8988T (cell line): ENCODE data around the gene PCIF1.
"Not testable (repeated sequence)": the region's sequence is repeated elsewhere in the genome, so short reads cannot be mapped to it uniquely, and the experiment has no call there.

Experiments used
- DNase-seq: peaks from one replicate; pipeline ENCODE4 v3.0.0; 2011

The PCIF1 gene

GRCh38 chr20:45948742-45949541 is 14.5 kb downstream of the PCIF1 start:
- no peak for DNase-seq

DNA sequence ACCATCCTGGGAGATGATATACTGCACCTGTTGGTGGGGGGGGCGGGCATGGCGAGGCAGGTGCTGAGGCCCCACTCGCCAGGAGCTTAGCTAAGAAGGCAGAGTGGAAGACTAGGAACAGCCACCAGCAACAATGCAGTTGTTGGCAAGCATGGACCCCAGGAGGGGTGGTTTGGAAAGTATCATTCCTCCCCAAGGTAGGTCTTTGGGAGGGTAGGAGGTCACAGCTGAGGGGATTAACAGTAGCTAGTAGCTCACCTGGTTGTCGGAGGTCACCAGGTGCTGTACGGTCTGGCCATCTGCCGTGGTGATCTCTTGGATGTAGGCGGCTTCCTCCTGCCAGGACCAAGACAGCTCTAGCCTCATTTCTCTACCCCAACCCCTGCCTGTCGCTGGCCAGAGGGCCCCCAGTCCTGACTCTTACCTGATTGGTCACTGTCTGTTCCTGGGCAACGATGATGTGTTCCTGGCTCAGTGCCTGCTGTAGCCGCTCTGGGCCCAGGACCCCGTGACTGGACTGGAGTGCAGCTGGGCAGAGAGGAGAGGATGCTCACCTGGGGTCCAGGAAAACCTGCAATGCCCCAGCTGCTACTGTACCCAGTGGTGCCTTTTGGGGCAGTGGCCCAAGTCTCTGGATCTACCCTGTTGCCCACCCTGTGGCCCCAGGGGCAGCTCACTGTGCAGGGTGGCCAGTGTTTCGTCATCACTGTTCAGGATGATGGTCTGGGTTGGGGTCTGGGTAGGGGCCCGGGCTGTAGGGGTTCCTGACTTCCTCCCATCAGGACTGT is 15.3 kb downstream of the PCIF1 start:
- no peak for DNase-seq

GRCh38 chr20:45950330-45950646 is 15.8 kb downstream of the PCIF1 start:
- DNase-seq: no peak

DNA sequence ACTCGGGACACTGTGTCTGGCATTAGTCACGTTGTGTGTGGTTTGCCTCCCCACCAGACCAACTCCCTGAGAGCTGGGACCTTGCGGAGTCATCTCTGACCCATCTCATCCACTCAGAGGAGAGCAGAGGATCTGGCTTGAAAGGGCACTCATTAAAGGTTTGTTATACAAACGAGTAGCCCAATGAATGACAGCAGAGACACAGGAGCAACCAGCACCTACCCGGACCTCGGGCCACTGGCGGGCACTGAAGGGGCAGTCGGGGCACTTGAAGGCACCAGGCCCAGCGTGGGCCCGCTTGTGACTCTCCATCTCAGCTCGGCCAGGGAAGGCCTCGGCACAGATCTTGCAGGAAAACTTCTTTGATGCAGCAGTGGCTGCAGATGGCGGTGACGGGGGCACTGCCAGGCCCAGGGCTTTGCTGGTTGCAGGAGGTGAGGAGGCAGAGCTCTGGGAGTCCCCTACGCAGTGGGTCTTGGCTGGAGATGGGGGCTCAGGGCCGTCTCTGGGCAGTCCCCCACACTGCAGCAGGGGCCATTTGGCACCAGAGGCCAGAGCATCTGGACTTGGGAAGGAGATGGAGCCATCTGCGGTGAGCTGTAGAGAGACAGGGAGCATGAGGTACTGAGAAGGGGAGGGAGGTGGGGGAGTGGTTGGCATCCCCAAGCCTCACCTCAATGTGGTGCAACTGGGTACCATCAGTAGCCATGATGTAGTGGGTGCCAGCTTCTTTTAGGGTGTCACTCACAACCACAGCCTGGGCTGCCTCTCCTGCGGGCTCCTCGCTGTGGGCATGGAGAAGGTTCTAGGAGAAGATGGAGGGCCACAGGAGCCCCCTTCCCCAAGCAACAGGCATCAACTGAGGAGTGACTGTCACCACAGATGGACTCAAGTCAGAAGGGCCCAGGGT is 17.7 kb downstream of the PCIF1 start:
- no peak for DNase-seq

- DNase-seq: no peak
Measured at GRCh38 chr20:45952861-45953260, 18.4 kb downstream of the PCIF1 start.

- DNase-seq: no peak
Measured at GRCh38 chr20:45953672-45954071, 19.2 kb downstream of the PCIF1 start.

DNA sequence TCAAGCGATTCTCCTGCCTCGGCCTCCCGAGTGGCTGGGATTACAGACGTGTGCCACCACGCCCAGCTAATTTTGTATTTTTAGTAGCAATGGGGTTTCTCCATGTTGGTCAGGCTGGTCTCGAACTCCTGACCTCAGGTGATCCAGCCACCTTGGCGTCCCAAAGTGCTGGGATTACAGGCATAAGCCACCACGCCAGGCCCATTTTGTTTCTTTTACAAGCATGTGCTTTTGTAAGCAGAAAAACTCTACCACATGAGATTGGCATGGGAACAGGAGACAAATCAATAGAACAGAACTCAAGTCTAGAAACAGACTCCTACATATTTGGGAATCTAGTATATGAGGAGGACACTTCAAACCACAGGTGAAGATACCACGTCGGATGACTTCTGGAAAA is 21.8 kb downstream of the PCIF1 start:
- not testable (repeated sequence) for DNase-seq

DNA sequence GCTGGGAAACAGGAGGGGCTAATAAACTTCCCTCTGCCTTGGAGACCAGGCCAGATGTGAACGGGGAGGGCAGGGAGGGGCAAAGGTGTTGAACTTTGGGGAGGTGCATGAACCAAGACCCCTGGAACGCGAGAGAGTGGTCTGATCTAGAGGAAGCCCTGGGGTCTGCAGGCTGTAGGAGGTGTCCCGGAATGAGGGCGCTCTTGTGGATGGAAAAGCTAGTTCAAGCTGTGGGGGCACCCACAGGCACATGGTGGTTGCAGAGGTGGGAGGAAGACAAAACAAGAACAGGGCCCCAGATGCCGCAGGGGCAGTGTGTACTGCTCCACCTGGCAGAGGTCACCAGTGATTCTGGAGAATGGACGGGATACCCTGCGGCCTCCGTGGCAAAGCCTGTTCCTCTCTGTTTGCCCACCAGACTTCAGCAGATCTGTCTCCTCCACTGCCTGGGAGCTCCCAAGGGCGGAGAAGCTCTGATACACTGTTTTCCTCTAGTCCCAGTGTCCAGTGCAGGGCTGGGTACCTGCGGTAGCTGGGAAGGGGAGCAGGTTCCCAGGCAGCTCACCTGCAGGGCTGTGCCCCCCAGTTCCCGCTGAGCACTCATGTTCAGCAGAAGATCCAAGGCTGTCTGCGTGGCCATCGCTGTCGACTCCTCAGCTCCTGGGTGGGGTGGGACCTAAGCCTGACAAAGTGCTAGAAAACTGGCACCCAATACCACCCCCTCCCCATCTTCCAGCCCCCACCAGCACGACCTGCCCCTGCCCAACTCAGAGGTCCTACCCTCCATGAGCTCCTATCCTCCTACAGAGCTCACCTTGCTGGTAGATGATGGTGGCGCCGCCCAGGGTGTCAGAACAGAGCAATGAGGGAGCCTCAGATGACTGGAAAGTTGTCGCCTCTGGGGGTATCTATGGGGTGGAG is 22.8 kb downstream of the PCIF1 start:
- no peak for DNase-seq

DNA sequence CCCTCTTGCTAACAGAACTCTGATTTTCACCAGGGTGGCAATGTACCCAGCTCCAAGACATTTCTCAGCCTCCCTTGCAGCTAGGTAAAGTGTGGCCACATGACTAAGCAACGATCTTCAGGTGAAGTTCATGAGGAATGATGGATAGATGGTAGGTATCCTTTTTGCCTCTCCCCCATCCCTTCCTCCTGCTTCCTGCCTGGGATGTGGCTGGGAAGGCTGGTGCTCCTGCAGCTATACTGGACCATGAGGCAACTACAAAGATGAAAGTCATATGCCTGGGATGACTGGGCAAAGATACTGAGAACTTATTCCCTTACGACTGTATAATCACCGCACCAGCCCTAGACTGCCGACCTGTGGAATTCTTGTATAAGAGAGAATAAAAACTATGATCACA is 24.1 kb downstream of the PCIF1 start:
- no peak for DNase-seq

DNA sequence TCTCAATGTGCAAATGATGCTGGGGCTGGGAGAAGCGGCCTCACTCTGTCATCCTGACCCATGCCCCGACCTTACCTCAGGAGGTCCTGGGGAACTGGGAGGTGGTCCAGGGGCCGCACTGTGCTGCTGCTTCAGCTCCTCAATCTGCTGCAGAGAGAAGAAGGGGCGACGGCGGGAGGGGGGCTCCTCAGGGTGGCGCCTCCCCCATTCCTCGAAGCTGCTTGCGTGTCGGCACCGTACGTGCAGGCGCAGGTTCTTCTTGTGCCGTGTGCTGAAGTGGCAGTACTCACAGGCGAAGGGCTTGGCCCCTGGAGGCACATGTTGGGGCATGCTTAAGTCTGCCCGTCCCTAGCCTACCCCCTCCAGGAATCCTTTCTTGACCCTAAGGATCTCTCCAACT is 24.6 kb downstream of the PCIF1 start:
- DNase-seq: no peak

GRCh38 chr20:45959956-45960630 is 25.6 kb downstream of the PCIF1 start:
- DNase-seq: no peak

DNA sequence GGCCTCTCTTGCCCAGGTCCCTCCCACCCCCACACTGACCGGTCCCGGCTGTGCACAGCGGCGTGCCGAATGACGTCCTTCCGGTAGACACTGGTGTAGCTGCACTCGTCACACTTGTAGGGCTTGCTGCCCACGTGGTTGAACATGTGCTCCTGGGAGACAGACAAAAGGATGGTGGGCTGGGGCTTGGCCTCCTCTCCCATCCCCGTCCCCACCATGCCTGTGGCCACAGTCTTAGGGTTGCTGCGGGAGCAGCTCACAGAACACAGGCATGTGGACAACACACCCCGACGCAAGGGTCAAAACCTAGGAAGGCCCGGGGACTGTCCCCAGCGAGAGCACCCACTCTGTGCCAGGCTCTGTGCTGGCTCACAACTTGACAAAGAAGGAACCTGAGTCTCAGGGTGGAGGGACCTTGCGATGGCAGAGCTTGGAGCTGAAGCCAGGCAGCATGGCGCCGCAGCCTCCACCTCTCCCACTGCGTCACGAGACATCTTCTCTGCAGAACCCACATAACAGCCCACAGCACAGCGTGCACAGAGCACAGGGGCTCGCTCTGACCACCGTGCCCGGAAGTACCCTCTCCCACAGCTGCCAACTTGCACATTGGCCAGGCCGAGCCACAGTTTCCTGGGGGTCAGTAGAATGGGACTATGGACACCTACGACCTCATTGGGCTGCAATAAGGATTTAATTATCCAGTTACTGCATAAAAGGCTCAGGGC is 27.7 kb downstream of the PCIF1 start:
- DNase-seq: no peak

GRCh38 chr20:45963059-45964005 is 28.8 kb downstream of the PCIF1 start:
- no peak for DNase-seq

- no peak for DNase-seq
Measured at GRCh38 chr20:45964006-45964400, 29.5 kb downstream of the PCIF1 start.

GRCh38 chr20:45965169-45966002 is 30.9 kb downstream of the PCIF1 start:
- DNase-seq: no peak

DNA sequence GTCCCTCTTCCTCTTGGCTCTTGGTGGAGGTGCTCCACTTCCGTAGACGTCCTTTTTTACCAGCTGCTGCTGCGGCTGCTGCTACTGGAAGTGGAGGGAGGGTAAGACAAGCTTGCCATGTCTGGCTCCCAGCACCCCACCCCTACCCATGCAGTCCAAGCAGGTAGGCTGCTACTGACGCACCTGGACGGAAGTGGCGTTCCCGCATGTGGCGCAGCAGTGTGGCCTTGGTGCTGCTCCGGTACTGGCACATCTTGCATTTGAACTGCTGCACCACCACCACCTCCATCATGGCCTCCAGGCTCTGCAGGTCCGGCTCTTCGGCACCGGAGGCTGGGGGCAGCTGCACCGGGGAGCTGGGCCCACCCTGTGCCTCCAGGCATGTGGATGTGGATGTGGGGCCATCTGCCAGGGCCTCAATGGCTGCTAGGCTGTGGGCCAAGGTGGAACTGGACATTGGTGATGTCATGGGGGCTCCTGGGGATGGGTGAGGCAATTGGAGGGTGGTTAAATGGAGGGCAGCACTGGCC is 33.1 kb downstream of the PCIF1 start:
- DNase-seq: no peak

DNA sequence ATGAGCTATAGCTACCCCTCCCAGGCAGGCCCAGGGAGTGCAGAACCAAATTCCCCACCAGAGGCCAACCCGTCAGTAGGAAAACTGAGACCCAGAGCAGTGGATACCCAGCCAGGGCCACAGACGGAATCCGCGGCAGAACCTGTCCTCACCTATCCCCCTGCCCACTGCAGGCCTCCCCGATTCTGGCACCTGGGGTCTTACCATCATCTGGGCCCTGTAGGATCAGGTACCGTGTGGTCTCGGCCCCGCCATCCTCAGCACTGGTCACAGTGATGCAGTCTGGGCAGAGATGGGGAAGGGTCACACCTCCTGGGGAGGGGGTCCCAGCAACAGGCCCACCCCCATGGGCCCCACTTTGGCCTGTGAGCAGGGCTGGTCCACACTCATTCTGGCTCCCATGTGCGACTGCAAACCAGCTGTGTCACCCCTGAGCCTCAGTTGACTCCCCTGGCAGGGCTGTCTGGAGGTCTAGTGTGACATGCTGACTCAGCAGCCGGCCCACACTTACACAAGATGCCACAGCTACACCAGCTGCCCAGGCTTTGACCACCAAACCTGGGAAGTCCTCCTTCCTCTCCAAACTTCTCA is 33.7 kb downstream of the PCIF1 start:
- no peak for DNase-seq
